H54 (cell line): Measurements from ENCODE around the gene ADAM23.

Source experiments
- DNase-seq: peaks from one replicate; pipeline ENCODE4 v3.0.0; 2011; ENCODE audit warnings: low spot score, mixed read lengths; ENCODE audit not compliant: insufficient read length
- FAIRE-seq: peaks from 3 replicates; lab custom pipeline; 2011; peaks lifted over from hg19 to GRCh38; lab: Jason Lieb, UNC
- POLR2A ChIP-seq: IDR thresholded peaks from 2 replicates; pipeline ENCODE4 v1.6.1; 2011; ENCODE audit warnings: low read depth, mild to moderate bottlenecking, low read length

The ADAM23 gene

GRCh38 chr2:206430452-206430851, 12.9 kb upstream of the ADAM23 start:
- FAIRE-seq, result no peak
- no peak for TF ChIP-seq POLR2A
- no peak for DNase-seq

DNA sequence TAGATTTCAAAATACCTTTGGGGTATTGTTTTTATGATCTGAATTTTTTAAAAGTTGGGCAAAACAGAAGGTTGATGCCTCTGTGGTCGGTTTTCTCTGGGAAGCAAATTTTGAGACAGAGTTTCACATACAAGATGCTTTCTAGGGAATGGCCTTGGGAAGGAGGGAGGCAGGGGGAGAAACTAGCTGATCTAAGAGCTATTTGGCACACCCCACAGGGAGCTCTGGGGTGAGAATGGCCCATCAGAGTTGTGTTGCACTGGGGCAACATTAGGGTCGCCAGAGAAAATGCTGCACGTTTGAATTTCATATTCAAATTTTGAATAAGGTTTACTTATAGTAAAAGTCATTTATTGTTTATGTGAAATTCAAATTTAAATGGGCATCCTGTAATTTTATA, 11.9 kb upstream of the ADAM23 start:
- no peak for TF ChIP-seq POLR2A
- DNase-seq, result no peak
- no peak for FAIRE-seq

DNA sequence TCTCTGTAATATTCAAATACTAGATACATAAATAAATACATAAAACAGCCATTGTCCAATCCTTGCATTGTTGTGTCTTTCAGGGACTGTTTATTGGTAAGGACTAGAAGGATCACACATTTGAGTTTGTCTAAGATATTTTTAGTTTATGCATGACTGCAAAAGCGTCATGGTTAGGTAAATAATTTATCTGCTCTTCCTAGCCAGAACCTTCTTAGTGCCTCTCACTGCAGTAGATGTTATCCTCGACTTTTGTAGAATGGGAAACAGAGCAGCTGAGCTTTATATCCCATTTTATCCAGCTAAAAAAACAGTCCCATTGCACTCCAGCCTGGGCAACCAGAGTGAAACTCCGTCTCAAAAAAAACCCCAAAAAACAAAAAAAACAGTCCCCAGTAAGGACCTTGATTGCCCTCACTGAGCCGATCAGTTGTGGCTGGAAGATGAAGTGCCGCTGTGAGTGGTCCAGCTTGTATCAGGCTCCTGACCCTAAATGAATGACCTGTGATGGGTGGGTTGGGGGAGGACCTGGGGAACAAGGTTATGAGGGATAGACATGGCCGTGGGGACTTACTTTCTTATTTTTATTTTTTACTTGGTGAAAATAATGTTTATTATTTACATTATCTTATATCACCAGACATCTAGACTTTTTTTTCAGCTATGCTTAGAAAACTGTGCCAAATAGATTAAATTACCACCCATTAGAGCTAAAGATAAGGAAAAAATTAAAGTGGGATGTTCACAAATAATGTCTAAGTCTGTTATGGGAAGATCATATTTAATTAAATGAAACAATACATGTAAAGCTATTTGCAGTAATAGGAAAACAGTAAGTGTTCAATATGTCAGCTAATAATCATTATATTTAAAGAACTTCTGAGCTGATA, 10.9 kb upstream of the ADAM23 start:
- TF ChIP-seq POLR2A, result no peak
- no peak for FAIRE-seq
- no peak for DNase-seq

- FAIRE-seq, result no peak
- TF ChIP-seq POLR2A, result no peak
- no peak for DNase-seq
Measured at GRCh38 chr2:206433190-206433589, 10.1 kb upstream of the ADAM23 start.

- FAIRE-seq (no peak), DNase-seq (no peak)
- TF ChIP-seq POLR2A, result no peak
Measured at GRCh38 chr2:206433686-206434085, 9.6 kb upstream of the ADAM23 start.

DNA sequence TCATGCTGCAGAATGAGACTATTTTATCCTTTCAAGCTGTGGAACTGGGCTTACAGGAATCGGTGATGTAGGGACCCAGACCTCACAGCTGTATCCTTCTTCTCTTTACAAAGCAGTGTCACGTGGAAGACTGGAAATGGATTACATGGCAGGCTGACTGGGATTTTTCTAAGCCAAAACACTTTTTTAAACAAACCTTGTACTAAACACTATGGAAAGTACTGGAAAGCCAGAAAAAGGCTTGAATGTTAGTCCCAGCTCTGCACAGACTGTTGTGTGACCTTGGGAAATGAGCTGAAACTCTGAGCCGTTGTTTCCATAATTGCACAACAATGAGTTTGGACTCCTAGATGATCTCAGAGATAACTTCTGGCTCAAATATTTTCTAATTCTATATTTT, 7.6 kb upstream of the ADAM23 start:
- TF ChIP-seq POLR2A, result no peak
- no peak for FAIRE-seq
- no peak for DNase-seq

DNA sequence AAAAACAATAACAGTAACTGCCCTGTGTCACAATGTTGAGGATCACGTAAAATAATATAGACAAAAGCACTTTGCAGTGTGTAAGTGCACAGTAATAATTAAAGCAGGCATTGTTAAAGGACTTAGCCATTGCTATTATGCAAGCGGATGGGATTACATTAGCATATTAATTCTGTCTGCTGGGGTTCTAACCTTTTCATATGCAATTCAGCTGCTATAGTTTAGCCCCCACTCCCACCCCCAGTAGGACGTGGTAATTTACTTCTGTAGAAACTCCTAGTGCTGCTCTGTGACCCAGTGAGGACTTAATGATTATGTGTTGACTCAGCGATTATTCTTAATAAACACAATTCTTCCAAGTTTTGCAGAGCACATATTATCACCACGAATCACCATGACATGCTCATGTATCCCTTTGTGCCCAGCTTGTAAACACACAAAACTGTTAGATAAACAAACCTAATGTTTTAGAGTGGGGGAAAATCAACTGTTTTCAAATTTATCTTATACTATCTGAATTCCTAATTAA, 5.1 kb upstream of the ADAM23 start:
- no peak for TF ChIP-seq POLR2A

GRCh38 chr2:206442474-206442832, 879 bp upstream of the ADAM23 start:
- FAIRE-seq (no peak), DNase-seq (no peak)
- TF ChIP-seq POLR2A, result no peak

More for the DNA sequence above, 5.1 kb upstream of the ADAM23 start:
- DNase-seq (no peak), FAIRE-seq (no peak)

GRCh38 chr2:206443735-206444527, 599 bp downstream of the ADAM23 start:
- no peak for TF ChIP-seq POLR2A
- FAIRE-seq, result no peak
- DNase-seq, result peak; percentile 49

DNA sequence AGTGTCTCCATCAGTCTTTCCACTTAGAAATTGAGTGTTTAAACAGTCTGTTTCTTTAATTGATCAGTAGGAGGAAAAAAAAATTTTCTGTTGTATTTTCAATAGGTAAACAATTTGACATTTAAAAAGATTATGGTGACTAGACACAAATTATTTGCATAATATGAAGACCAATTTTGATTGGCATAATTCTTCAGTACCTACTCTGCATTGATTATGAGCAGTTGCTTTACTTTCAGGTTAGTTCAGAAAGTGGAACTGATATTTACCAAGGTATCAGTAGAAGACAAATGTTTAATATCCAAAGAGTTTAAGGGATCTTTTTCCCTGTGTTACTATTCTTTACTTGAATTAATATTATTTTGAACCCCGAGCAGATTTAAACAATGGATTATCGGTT, 2.6 kb downstream of the ADAM23 start:
- no peak for TF ChIP-seq POLR2A
- DNase-seq (no peak), FAIRE-seq (no peak)

DNA sequence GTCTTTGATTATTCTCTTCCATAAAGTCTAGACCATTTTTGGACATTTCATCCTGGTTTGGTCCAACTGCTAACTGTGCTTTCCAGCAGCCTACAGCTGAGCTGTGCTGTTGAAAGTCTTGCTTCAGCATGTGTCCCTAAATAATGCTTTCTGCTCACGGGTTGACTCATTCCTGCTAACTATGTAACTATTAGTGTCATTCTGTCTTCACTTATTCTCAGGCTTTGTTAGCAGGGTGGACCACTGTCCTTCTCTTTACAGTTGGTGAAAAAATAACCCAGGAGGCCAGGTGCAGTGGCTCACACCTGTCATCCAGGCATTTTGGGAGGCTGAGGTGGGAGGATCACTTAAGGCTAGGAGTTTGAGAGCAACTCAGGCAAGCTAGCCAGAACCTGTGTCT, 8.9 kb downstream of the ADAM23 start:
- no peak for TF ChIP-seq POLR2A
- FAIRE-seq (no peak), DNase-seq (no peak)

- DNase-seq (peak; percentile 40), FAIRE-seq (no peak)
- no peak for TF ChIP-seq POLR2A
Measured at GRCh38 chr2:206452750-206453149, 9.4 kb downstream of the ADAM23 start.

GRCh38 chr2:206456078-206456754, 12.9 kb downstream of the ADAM23 start:
- TF ChIP-seq POLR2A, result no peak
- DNase-seq (no peak), FAIRE-seq (no peak)
